WI38 (cell line): ENCODE results near the gene ZNF468.
"Not testable (repeated sequence)": the region's sequence is repeated elsewhere in the genome, so short reads cannot be mapped to it uniquely, and the experiment has no call there.

Experiments used
- H3K4me3 ChIP-seq: 2 replicates; pipeline ENCODE4 v1.5.1; 2011; ENCODE audit warnings: low read depth, mild to moderate bottlenecking, control low read depth, low read length
- TF ChIP-seq, protein P1 (sequence below): IDR thresholded peaks from 2 replicates; pipeline ENCODE4 v1.5.1; 2012; ENCODE audit warnings: low read depth, mild to moderate bottlenecking, control low read depth, low read length

ZNF468 gene

DNA sequence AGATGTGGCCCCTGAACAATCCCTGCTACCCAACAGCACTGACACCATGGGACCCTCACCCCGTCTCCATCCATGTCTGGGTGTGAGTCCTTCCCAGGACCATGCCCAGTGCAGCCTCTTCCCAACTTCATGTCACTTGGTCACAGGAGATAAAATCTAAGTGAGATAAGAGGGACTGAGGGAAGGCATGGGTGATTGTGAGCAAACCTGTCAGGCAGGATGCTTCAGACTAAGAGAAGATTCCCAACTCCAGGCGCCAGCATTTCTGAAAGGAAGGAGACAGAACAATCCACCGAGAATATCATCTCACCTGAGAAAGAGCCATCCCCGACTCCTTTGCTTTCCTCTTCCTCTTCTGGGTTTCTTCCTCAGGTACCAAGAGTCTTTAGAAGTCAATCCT is 32.5 kb upstream of the ZNF468 start:
- H3K4me3 ChIP-seq, result no peak overlapping the region
- TF ChIP-seq, protein P1, sequence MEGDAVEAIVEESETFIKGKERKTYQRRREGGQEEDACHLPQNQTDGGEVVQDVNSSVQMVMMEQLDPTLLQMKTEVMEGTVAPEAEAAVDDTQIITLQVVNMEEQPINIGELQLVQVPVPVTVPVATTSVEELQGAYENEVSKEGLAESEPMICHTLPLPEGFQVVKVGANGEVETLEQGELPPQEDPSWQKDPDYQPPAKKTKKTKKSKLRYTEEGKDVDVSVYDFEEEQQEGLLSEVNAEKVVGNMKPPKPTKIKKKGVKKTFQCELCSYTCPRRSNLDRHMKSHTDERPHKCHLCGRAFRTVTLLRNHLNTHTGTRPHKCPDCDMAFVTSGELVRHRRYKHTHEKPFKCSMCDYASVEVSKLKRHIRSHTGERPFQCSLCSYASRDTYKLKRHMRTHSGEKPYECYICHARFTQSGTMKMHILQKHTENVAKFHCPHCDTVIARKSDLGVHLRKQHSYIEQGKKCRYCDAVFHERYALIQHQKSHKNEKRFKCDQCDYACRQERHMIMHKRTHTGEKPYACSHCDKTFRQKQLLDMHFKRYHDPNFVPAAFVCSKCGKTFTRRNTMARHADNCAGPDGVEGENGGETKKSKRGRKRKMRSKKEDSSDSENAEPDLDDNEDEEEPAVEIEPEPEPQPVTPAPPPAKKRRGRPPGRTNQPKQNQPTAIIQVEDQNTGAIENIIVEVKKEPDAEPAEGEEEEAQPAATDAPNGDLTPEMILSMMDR, result no peak

DNA sequence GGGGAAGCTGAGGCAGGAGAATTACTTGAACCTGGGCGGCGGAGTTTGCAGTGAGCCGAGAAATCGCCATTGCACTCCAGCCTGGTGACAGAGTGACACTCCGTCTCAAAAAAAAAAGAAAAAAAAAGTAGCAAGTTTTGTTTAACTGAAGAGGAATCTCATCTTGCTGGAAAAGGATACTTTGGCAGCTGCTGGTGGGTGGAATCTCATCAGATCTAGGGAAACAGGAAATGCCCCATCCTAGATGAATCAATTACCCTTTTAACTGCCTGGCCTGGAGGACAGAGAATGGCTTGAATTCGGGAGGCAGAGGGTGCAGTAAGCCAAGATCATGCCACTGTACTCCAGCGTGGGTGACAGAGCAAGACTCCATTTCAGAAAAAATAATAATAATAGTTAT is 31.7 kb upstream of the ZNF468 start:
- TF ChIP-seq, protein P1, result no peak
- H3K4me3 ChIP-seq, result no peak overlapping the region

DNA sequence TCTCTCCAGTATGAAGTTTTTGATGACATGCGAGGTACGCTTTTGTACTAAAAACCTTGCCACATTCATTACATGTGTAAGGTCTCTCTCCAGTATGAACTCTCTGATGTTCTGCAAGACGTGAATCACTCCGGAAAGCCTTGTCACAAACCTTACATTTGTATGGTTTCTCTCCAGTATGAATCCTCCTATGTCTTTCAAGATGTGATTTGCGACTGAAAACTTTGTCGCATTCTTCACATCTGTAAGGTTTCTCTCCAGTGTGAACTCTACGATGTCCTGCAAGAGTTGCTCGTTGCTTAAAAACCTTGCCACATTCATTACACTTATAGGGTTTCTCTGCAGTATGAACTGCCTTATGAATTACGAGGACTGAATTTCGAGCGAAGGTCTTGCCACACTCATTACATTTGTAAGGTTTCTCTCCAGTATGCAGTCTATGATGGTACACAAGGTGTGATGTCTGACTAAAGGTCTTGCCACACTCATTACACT is 23.5 kb upstream of the ZNF468 start:
- H3K4me3 ChIP-seq, result no peak overlapping the region
- TF ChIP-seq, protein P1, result no peak

DNA sequence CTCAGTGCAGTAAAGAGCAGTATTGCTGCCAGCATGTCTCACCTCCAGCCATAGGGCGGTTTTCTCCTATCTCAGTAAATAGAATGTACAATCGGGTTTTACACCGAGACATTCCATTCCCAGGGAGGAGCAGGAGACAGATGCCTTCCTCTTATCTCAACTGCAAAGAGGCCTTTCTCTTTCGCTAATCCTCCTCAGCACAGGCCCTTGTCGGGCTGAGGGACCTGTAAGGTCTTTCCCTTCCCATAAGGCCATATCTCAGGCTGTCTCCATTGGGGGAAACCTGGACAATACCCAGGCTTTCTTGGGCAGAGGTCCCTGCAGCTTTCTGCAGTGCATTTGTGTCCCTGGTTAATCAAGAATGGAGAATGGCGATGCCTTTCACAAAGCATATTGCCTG is 15.6 kb upstream of the ZNF468 start:
- not testable (repeated sequence) for H3K4me3 ChIP-seq

DNA sequence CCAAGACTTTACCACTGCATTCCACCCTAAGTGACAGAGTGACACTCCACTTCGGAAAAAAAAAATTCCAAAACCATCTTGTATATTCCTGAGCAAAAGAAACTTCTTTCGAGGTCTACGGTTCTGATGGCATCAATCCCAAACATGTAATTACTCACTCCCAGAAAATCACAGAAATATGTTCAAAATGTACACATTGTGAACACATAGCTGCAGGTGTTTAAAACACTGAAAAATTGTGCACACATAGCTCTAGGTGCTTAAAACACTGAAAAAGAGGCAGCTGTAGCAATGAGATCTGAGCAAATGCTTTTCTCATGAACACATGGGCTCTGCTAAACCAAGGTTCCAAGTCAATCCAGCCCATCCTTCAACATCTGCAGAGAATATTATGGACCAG is 14.0 kb upstream of the ZNF468 start:
- TF ChIP-seq, protein P1, result no peak
- H3K4me3 ChIP-seq, result no peak overlapping the region

DNA sequence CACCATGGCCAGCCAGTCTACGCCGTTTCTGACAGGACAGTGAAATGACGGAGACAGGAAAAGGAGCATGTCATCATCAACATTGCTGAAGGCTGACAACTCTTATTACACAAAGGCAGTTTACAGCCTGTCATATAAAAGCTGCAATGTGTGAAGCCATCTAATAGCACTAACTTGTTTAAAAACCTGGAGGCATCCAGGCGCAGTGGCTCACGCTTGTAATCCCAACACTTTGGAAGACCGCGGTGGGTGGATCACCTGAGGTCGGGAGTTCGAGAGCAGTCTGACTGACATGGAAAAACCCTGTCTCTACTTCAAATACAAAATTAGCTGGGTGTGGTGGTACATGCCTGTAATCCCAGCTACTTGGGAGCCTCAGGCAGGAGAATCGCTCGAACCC is 10.6 kb upstream of the ZNF468 start:
- not testable (repeated sequence) for H3K4me3 ChIP-seq

DNA sequence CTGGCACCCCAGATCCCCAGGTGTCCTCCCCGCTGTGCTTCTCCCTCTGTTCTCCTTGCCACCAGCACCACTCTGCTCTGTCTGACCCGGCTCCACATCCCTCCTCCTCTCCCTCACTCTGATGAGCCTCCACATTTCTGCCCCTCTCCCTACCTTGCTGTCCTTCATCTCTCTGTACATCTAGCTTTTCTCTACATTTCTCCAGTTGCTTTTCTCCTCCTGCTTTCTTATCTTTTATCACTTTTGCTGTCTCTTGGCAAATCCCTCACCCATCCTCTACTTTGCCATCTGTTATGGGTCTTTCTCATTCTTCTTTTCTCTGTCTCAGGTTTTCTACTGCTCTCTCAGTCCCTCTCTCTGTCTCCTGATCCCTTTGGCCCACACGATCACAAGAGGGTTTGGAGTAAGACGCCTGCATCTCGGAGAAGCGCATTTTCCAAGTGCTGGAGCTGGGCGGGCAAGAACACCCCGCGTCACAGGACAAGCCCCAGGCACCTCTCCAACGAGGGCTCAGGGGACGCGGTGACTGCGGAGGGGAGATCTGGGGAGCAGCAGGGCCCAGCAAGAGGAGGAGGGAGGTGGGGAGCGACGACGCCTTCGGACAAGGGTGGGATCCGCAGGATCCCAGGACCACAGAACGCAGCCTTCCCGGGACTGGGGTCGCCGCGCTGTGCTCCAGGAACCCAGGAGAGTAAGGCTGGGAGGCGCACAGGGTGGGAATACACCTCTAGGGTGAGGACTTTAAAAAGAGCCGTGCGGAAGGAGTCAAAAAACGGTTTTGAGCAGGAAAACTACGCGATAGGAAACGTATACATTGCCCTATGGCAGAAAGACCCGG is 660 bp downstream of the ZNF468 start:
- peak overlapping the region; percentile 75 for H3K4me3 ChIP-seq

DNA sequence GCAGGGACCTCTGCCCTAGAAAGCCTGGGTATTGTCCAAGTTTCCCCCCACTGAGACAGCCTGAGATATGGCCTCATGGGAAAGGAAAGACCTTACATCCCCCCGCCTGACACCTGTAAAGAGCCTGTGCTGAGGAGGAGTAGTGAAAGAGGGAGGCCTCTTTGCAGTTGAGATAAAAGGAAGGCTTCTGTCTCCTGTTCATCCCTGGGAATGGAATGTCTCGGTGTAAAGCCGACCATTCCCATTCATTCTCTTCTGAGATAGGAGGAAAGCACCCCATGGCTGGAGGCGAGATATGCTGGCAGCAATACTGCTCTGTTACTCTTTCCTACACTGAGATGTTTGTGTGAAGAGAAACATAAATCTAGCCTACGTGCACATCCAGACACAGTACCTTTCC is 10.1 kb downstream of the ZNF468 start:
- H3K4me3 ChIP-seq, result not testable (repeated sequence)

DNA sequence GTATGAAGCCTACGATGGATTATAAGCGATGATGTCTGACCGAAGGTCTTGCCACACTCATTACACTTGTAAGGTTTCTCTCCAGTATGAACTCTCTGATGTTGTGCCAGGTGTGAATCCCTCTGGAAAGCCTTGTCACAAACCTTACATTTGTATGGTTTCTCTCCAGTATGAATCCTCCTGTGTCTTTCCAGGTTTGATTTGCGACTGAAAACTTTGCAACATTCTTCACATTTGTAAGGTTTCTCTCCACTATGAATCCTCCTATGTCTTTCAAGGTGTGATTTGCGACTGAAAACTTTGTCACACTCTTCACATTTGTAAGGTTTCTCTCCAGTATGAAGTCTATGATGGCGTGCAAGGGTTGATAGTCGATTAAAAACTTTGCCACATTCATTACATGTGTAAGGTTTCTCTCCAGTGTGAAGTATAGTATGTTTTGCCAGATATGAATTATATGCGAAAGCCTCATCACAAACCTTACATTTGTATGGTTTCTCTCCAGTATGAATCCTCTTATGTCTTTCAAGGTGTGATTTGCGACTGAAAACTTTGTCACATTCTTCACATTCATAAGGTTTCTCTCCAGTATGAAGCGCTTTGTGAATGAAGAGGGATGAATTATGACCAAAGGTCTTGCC is 16.5 kb downstream of the ZNF468 start:
- H3K4me3 ChIP-seq, result not testable (repeated sequence)

DNA sequence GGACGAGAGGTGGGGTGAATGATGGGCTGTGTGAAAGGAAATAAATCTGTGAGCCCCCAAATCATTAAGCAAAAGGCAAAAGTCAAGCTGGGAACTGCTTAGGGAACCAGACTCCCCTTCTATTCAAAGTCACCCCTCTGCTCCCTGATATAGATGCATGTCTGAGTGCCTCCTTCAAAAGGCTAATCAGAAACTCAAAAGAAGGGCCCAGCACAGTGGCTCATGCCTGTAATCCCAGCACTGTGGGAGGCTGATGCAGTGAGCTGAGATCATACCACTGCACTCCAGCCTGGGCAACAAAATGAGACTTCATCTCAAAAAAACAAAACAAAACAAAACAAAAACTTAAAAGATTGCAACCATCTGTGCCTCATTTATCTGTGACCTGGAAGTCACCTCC is 23.1 kb downstream of the ZNF468 start:
- not testable (repeated sequence) for H3K4me3 ChIP-seq

DNA sequence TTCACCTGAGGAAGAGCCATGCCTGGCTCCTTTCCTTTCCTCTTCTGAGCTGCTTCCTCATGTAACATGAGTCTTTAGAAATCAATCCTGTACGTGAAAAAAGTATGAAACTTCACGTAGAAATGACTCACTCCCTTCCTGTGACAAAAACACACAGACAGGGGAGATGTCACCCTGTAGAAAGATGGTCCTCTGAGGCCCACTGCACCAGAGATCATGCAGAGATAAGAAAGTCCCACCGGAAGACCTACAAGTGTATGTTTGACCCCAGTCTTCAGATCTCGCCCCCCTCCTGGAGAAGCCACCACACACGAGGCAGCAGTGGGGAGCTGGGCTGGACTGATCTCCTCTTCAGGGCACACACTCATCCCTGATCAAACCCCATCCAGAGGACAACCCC is 23.9 kb downstream of the ZNF468 start:
- H3K4me3 ChIP-seq, result not testable (repeated sequence)

DNA sequence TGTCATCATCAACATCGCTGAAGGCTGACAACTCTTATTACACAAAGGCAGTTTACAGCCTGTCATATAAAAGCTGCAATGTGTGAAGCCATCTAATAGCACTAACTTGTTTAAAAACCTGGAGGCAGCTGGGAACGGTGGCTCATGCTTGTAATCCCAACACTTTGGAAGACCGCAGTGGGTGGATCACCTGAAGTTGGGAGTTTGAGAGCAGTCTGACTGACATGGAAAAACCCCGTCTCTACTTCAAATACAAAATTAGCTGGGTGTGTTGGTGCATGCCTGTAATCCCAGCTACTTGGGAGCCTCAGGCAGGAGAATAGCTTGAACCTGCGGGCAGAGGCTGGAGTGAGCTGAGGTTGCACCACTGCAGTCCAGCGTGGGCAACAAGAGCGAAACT is 27.6 kb downstream of the ZNF468 start:
- not testable (repeated sequence) for H3K4me3 ChIP-seq
